Liver (tissue), 9 donors: ENCODE data around the gene ULBP3. TPM values are rescaled to one million over a fixed set of nuclear protein-coding genes. Genes with fewer than 3 reads are reported as not detected.

Experiments used
- DNase-seq: peaks from one replicate; pipeline ENCODE4 v3.0.0-alpha.2; 2017; ENCODE audit warnings: low spot score
- H3K27ac ChIP-seq, 2 donors: one replicate each; pipeline ENCODE4 v1.7.0; 2013; ENCODE audit warnings: inconsistent platforms in 2 of 2, low read length in 2 of 2, control low read depth in 1 of 2, low read depth in 1 of 2, mild to moderate bottlenecking in 1 of 2
- H3K27me3 ChIP-seq, 4 donors: one replicate each; pipeline versions ENCODE4 v1.6.1 to v1.7.0; 2013; ENCODE audit warnings: low read length in 3 of 4, inconsistent platforms in 1 of 4, mild to moderate bottlenecking in 1 of 4, moderate library complexity in 1 of 4; ENCODE audit not compliant: control insufficient read depth in 4 of 4, insufficient read depth in 4 of 4
- H3K36me3 ChIP-seq, 4 donors: one replicate each; pipeline versions ENCODE4 v1.6.1 to v1.7.0; 2013; ENCODE audit warnings: low read length in 3 of 4, mild to moderate bottlenecking in 3 of 4, low read depth in 1 of 4, moderate library complexity in 1 of 4; ENCODE audit not compliant: control insufficient read depth in 4 of 4, insufficient read depth in 3 of 4
- H3K4me1 ChIP-seq, 4 donors: one replicate each; pipeline versions ENCODE4 v1.6.1 to v1.7.0; 2013; ENCODE audit warnings: low read length in 3 of 4, mild to moderate bottlenecking in 3 of 4, moderate library complexity in 1 of 4; ENCODE audit not compliant: control insufficient read depth in 4 of 4, insufficient read depth in 4 of 4
- H3K4me3 ChIP-seq, 3 donors: one replicate each; pipeline versions ENCODE4 v1.6.1 to v1.7.0; 2013; ENCODE audit warnings: low read length in 3 of 3, control low read depth in 1 of 3, low read depth in 1 of 3, mild to moderate bottlenecking in 1 of 3
- H3K9ac ChIP-seq, 2 donors: one replicate each; pipeline ENCODE4 v1.7.0; 2013; ENCODE audit warnings: low read length in 2 of 2, mild to moderate bottlenecking in 2 of 2, moderate library complexity in 2 of 2, control low read depth in 1 of 2, low read depth in 1 of 2
- H3K9me3 ChIP-seq, 4 donors: one replicate each; pipeline versions ENCODE4 v1.6.1 to v1.7.0; 2013; ENCODE audit warnings: low read length in 3 of 4; ENCODE audit not compliant: control insufficient read depth in 4 of 4
- ATF3 ChIP-seq: IDR thresholded peaks from 2 replicates; pipeline ENCODE4 v1.6.1; 2016; ENCODE audit warnings: antibody characterized with exemption
- EGR1 ChIP-seq, 2 donors: IDR thresholded peaks; 2 replicates each; pipeline ENCODE4 v1.6.1; 2016 to 2018; ENCODE audit warnings: antibody characterized with exemption in 2 of 2, low read depth in 2 of 2
- FOXA1 ChIP-seq: IDR thresholded peaks from 2 replicates; pipeline ENCODE4 v1.6.1; 2016; ENCODE audit warnings: antibody characterized with exemption
- HNF4A ChIP-seq, 2 donors: conservative IDR thresholded peaks; 2 replicates each; pipeline ENCODE4 v1.6.1; 2016; ENCODE audit warnings: antibody characterized with exemption in 2 of 2, mild to moderate bottlenecking in 2 of 2
- HNF4G ChIP-seq: IDR thresholded peaks from 2 replicates; pipeline ENCODE4 v1.6.1; 2016; ENCODE audit warnings: antibody characterized with exemption
- JUND ChIP-seq, 2 donors: IDR thresholded peaks; 2 replicates each; pipeline ENCODE4 v1.6.1; 2016; ENCODE audit warnings: antibody characterized with exemption in 2 of 2
- MAX ChIP-seq: IDR thresholded peaks from 2 replicates; pipeline ENCODE4 v1.6.1; 2016; ENCODE audit warnings: antibody characterized with exemption
- RAD21 ChIP-seq, 2 donors: IDR thresholded peaks; 2 replicates each; pipeline ENCODE4 v1.6.1; 2016; ENCODE audit warnings: antibody characterized with exemption in 2 of 2, mild to moderate bottlenecking in 2 of 2
- REST ChIP-seq: IDR thresholded peaks from 2 replicates; pipeline ENCODE4 v1.6.1; 2016; ENCODE audit warnings: antibody characterized with exemption, mild to moderate bottlenecking
- SP1 ChIP-seq: IDR thresholded peaks from 2 replicates; pipeline ENCODE4 v1.6.1; 2018; ENCODE audit warnings: antibody characterized with exemption, mild to moderate bottlenecking
- TAF1 ChIP-seq: conservative IDR thresholded peaks from 2 replicates; pipeline ENCODE4 v1.6.1; 2016; ENCODE audit warnings: antibody characterized with exemption, mild to moderate bottlenecking
- YY1 ChIP-seq: IDR thresholded peaks from 2 replicates; pipeline ENCODE4 v1.6.1; 2016; ENCODE audit warnings: antibody characterized with exemption, mild to moderate bottlenecking
- ZBTB33 ChIP-seq: IDR thresholded peaks from 2 replicates; pipeline ENCODE4 v1.6.1; 2016; ENCODE audit warnings: antibody characterized with exemption
- WGBS: extraction: QIAGEN DNeasy Blood & Tissue Kit; methylation state at CpG from one replicate; pipeline ENCODE4 v1.1.7; 2013; 5-methylcytosine and 5-hydroxymethylcytosine counted together
- polyA plus RNA-seq, 2 donors: library from polyadenylated mRNA; stranded (reverse) in 1 of 2; unstranded in 1 of 2; fragments of 200-250 nt in 1 of 2; fragments of >200 nt in 1 of 2; fragmentation: Nextera tagmentation in 1 of 2; extraction: Ambion mirVana in 1 of 2; gene quantifications; one replicate each; pipeline versions ENCODE4 v1.2.1 to v1.2.3, GENCODE V29; 2013 to 2015
- total RNA-seq, 2 donors: library from RNA; depleted of rRNA; stranded (reverse); fragments of >200 nt; gene quantifications; one replicate each; pipeline ENCODE4 v1.2.3, GENCODE V29; 2014
- donor health status: healthy.
- donor health status: healthy.
- donor health status: healthy.
- donor health status: healthy.
- donor health status: healthy.

Gene ULBP3
- total and polyA plus RNA-seq, 4 donors: 0.88 to 2.3 (median 0.92) TPM; not detected in 1

GRCh38 chr6:150078788-150079187 is 9.9 kb upstream of the ULBP3 start:
- Histone ChIP-seq H3K4me1 (peaks cover 0 to 2% (median 0%) of the 10 kb centered on the region in 4 donors), H3K36me3 (no peaks in the 10 kb centered on the region), H3K27me3 (no peaks in the 10 kb centered on the region), H3K9me3 (no peaks in the 10 kb centered on the region), H3K4me3 (no peak overlapping the region), H3K27ac (no peak overlapping the region), H3K9ac (no peak overlapping the region)
- DNase-seq: no peak
- TF ChIP-seq MAX (no peak), EGR1 (IDR thresholded peaks at IDR 0.05; ENCODE audit: low read depth in 2 of 2) (no peak), REST (no peak), SP1 (no peak), RAD21 (IDR thresholded peaks at IDR 0.05) (no peak), HNF4A (conservative IDR thresholded peaks at IDR 0.05) (no peak), ATF3 (no peak), YY1 (no peak), JUND (IDR thresholded peaks at IDR 0.05) (no peak)
- WGBS: 72% methylated on average over 2 of the region's 2 CpGs

- H3K9ac ChIP-seq: no peak overlapping the region
- no peak for TF ChIP-seq FOXA1
- TF ChIP-seq YY1: no peak
- TF ChIP-seq REST: no peak
- no peak for TF ChIP-seq JUND (IDR thresholded peaks at IDR 0.05)
- no peak for TF ChIP-seq TAF1
- no peak for TF ChIP-seq HNF4G
- no peak for TF ChIP-seq ZBTB33
- no peak for TF ChIP-seq SP1
- H3K4me1 ChIP-seq: peaks cover 0 to 2% (median 0%) of the 10 kb centered on the region in 4 donors
- DNase-seq: no peak
- H3K36me3 ChIP-seq: no peaks in the 10 kb centered on the region
- no peaks in the 10 kb centered on the region for H3K27me3 ChIP-seq
- H3K4me3 ChIP-seq: no peak overlapping the region
- no peaks in the 10 kb centered on the region for H3K9me3 ChIP-seq
- H3K27ac ChIP-seq: no peak overlapping the region
- WGBS: 68% methylated on average over 8 of the region's 8 CpGs
Observed at GRCh38 chr6:150076196-150076893, 7.4 kb upstream of the ULBP3 start.
